HepG2 (cell line): ENCODE measurements around the gene AKTIP. TPM values are rescaled to one million over a fixed set of nuclear protein-coding genes. Genes with fewer than 3 reads are reported as not detected.

Experiments
- CCAR2 ChIP-seq: fragments of 200-400 bp; formaldehyde crosslinking; optimal IDR thresholded peaks from 2 replicates; pipeline ENCODE3; 2018; ENCODE audit warnings: low read depth, mild to moderate bottlenecking, low read length, moderate library complexity
- CEBPG ChIP-seq: IDR thresholded peaks from 2 replicates; pipeline ENCODE4 v1.6.1; 2016
- KMT2B ChIP-seq: IDR thresholded peaks from 2 replicates; pipeline ENCODE4 v1.6.1; 2016; ENCODE audit warnings: missing genetic modification reagents, missing compliant biosample characterization
- NFE2L1 ChIP-seq: sonication (generic); formaldehyde crosslinking; IDR thresholded peaks from 2 replicates; pipeline ENCODE4 v1.4.0; 2020; ENCODE audit warnings: missing genetic modification reagents, mild to moderate bottlenecking, borderline replicate concordance
- PHB2 ChIP-seq: fragments of 450-650 bp; IDR thresholded peaks from 2 replicates; pipeline ENCODE4 v1.6.1; 2018; ENCODE audit not compliant: partially characterized antibody
- ZBTB7A ChIP-seq: sonication (generic); formaldehyde crosslinking; IDR thresholded peaks from 2 replicates; pipeline ENCODE4 v1.8.0; 2022; ENCODE audit warnings: mild to moderate bottlenecking, missing genetic modification reagents
- ZNF142 ChIP-seq: sonication (generic); formaldehyde crosslinking; IDR thresholded peaks from 2 replicates; pipeline ENCODE4 v1.4.0; 2020; ENCODE audit warnings: missing genetic modification reagents
- ZNF232 ChIP-seq: sonication (generic); formaldehyde crosslinking; IDR thresholded peaks from 2 replicates; pipeline ENCODE4 v1.4.0; 2020; ENCODE audit warnings: missing genetic modification reagents, borderline replicate concordance
- ZNF496 ChIP-seq: sonication (generic); formaldehyde crosslinking; IDR thresholded peaks from 2 replicates; pipeline ENCODE4 v1.8.1; 2023; ENCODE audit warnings: mild to moderate bottlenecking, moderate library complexity, missing genetic modification reagents; ENCODE audit not compliant: insufficient replicate concordance
- ZNF619 ChIP-seq: sonication (generic); formaldehyde crosslinking; IDR thresholded peaks from 2 replicates; pipeline ENCODE4 v1.4.0; 2020; ENCODE audit warnings: mild to moderate bottlenecking, missing genetic modification reagents
- ZNF776 ChIP-seq: sonication (generic); formaldehyde crosslinking; IDR thresholded peaks from 2 replicates; pipeline ENCODE4 v1.4.0; 2020; ENCODE audit warnings: mild to moderate bottlenecking, missing genetic modification reagents
- polyA plus RNA-seq, 8 experiments: library from polyadenylated mRNA; depleted of rRNA in 3 of 8; stranded (reverse) in 7 of 8; unstranded in 1 of 8; fragments of >200 nt; fragmentation: Illumina TruSeq in 4 of 8; extraction: Trizol in 4 of 8; gene quantifications; 2 replicates each; pipeline versions ENCODE4 v1.2.1 to v1.2.3, GENCODE V29; 2011 to 2016; ENCODE audit warnings: low read depth in 4 of 8, missing spikeins in 1 of 8, mixed read lengths in 1 of 8; ENCODE audit not compliant: insufficient read depth in 1 of 8
- total RNA-seq, 5 experiments: library from RNA; depleted of rRNA; stranded (reverse); fragments of >200 nt; fragmentation: Illumina TruSeq; extraction: Trizol; gene quantifications; 2 replicates each; pipeline ENCODE4 v1.2.3, GENCODE V29; 2016; ENCODE audit warnings: low read depth in 1 of 5
- TF ChIP-seq, protein P1 (sequence below): sonication (generic); formaldehyde crosslinking; IDR thresholded peaks from 2 replicates; pipeline ENCODE4 v1.5.0; 2020; ENCODE audit warnings: mild to moderate bottlenecking, missing genetic modification reagents, moderate library complexity
- TF ChIP-seq, protein P2 (sequence below): sonication (generic); formaldehyde crosslinking; IDR thresholded peaks from 2 replicates; pipeline ENCODE4 v1.8.1; 2023; ENCODE audit warnings: mild to moderate bottlenecking, missing genetic modification reagents
- TF ChIP-seq, protein P3 (sequence below): sonication (generic); formaldehyde crosslinking; IDR thresholded peaks from 2 replicates; pipeline ENCODE4 v1.5.0; 2020; ENCODE audit warnings: mild to moderate bottlenecking, missing genetic modification reagents
- TF ChIP-seq, protein P4 (sequence below): sonication (generic); IDR thresholded peaks from 2 replicates; pipeline ENCODE4 v1.6.1; 2016; ENCODE audit warnings: low read depth, borderline replicate concordance

Gene AKTIP
- total and polyA plus RNA-seq, 2 of the 13 experiments (the other 11 are each of a cell fraction or from before 2014, with no cell fraction given), result 28.8 to 49.0 TPM

- TF ChIP-seq, protein P1, sequence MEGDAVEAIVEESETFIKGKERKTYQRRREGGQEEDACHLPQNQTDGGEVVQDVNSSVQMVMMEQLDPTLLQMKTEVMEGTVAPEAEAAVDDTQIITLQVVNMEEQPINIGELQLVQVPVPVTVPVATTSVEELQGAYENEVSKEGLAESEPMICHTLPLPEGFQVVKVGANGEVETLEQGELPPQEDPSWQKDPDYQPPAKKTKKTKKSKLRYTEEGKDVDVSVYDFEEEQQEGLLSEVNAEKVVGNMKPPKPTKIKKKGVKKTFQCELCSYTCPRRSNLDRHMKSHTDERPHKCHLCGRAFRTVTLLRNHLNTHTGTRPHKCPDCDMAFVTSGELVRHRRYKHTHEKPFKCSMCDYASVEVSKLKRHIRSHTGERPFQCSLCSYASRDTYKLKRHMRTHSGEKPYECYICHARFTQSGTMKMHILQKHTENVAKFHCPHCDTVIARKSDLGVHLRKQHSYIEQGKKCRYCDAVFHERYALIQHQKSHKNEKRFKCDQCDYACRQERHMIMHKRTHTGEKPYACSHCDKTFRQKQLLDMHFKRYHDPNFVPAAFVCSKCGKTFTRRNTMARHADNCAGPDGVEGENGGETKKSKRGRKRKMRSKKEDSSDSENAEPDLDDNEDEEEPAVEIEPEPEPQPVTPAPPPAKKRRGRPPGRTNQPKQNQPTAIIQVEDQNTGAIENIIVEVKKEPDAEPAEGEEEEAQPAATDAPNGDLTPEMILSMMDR (CRISPR knock-in tag), result peak; percentile 95
- TF ChIP-seq ZBTB7A (CRISPR knock-in tag), result no peak; the same call in 1 of the 2 replicates
- TF ChIP-seq ZNF496 (CRISPR knock-in tag), result no peak
- 0 out of 2 replicates have a peak, but pooled peaks have one; percentile 41 for TF ChIP-seq KMT2B (CRISPR knock-in tag)
- TF ChIP-seq, protein P2, sequence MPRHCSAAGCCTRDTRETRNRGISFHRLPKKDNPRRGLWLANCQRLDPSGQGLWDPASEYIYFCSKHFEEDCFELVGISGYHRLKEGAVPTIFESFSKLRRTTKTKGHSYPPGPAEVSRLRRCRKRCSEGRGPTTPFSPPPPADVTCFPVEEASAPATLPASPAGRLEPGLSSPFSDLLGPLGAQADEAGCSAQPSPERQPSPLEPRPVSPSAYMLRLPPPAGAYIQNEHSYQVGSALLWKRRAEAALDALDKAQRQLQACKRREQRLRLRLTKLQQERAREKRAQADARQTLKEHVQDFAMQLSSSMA (CRISPR knock-in tag), result no peak
- no peak for TF ChIP-seq ZNF619
- TF ChIP-seq ZNF142 (CRISPR knock-in tag), result no peak
- 0 out of 2 replicates have a peak, but pooled peaks have one; percentile 15 for TF ChIP-seq CEBPG (CRISPR knock-in tag)
- TF ChIP-seq, protein P3, sequence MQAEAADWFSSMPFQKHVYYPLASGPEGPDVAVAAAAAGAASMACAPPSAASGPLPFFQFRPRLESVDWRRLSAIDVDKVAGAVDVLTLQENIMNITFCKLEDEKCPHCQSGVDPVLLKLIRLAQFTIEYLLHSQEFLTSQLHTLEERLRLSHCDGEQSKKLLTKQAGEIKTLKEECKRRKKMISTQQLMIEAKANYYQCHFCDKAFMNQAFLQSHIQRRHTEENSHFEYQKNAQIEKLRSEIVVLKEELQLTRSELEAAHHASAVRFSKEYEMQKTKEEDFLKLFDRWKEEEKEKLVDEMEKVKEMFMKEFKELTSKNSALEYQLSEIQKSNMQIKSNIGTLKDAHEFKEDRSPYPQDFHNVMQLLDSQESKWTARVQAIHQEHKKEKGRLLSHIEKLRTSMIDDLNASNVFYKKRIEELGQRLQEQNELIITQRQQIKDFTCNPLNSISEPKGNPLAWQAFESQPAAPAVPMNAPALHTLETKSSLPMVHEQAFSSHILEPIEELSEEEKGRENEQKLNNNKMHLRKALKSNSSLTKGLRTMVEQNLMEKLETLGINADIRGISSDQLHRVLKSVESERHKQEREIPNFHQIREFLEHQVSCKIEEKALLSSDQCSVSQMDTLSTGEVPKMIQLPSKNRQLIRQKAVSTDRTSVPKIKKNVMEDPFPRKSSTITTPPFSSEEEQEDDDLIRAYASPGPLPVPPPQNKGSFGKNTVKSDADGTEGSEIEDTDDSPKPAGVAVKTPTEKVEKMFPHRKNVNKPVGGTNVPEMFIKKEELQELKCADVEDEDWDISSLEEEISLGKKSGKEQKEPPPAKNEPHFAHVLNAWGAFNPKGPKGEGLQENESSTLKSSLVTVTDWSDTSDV (CRISPR knock-in tag), result no peak
- TF ChIP-seq ZNF776 (CRISPR knock-in tag), result no peak
- TF ChIP-seq, protein P4, sequence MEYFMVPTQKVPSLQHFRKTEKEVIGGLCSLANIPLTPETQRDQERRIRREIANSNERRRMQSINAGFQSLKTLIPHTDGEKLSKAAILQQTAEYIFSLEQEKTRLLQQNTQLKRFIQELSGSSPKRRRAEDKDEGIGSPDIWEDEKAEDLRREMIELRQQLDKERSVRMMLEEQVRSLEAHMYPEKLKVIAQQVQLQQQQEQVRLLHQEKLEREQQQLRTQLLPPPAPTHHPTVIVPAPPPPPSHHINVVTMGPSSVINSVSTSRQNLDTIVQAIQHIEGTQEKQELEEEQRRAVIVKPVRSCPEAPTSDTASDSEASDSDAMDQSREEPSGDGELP, result no peak
- no peak for TF ChIP-seq ZNF232
- TF ChIP-seq PHB2, result no peak
- TF ChIP-seq CCAR2, result no peak
- TF ChIP-seq NFE2L1 (CRISPR knock-in tag), result no peak
Measured at GRCh38 chr16:53549970-53550690, 47.1 kb upstream of the AKTIP start (continued).
